GM18519 (cell line): ENCODE data around the gene RHEB.

Experiments used
- ATAC-seq: cut with Tn5 transposase; IDR thresholded peaks from one replicate; pipeline ENCODE4 v1.9.1; 2021; ENCODE audit warnings: mild to moderate bottlenecking, moderate library complexity; ENCODE audit not compliant: unreplicated experiment, low FRiP score

RHEB gene, protein sequence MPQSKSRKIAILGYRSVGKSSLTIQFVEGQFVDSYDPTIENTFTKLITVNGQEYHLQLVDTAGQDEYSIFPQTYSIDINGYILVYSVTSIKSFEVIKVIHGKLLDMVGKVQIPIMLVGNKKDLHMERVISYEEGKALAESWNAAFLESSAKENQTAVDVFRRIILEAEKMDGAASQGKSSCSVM

DNA sequence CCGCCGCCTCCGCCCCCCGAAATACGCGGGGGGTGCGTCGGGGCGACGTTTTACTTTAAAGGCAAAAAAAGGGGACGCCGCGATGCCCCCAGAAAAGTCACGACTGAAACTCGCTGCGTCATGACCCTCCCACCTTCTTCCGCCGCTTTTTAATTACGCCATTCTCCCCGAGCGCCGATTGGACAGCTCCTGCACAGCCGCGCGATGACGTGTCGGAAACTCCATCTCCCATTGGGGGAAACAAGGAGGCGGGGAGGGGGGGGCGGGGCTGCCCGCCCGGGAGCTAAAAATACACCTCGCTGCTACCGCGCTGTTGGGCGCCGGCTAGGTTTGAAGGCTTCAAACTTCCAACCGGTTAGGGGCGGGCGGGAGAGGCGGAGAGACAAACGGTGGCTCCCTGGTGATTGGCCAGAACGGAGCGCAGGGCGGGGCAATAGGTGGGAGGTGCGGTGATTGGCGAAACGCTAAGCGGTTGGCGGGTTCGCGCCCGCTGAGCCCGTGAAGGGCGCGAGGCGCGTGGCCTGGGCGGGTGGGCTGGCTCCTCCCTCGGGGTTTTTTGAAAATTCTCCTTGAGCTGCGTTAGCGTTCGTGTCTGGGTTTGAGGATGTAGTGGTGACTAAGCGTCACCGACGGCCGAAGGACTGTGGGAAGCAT, at the start of gene RHEB:
RHEB (minus strand) TSS at position 131 of the 654 bp plus-strand sequence. CDS start 384 bp downstream, outside the sequence.
- peak; percentile 67 for ATAC-seq

DNA sequence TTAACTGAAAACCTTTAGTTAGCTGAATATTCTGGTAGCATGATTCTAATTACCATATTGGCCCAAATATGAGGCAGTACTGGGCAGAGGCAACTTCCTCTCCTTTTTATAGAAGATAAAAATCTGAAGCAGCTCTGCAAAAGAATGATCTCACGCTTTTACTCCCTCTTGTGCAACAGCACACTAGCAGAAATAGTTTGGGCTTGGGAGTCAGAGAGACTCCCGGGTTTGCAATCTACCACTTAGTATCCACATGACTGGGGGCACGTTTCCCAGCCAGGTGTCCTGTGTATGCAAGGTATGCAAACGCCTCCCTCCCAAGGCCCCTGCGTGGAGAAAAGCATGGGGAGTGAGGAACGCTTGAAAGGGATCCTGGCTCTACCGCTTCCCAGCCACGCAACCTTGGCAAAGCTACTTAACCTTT, 47.2 kb upstream of the RHEB start:
- no peak for ATAC-seq

DNA sequence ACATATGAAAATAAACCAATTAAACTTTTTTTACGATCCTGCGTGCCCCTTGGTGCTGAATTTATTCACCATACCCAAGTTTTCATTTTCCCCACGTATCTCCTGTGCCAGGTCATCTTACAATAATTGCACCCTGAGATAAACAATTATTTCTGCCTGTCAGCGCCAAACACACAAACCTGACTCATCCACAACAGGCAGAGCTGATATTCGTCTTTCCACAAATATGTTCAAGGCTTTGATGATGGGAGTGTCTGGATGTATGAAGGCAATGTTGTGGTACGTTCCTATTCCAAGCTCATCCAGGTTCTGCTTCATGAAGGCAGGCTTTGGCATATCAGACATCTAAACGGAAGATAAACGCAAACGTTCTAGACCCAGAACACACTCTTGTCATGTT, 45.8 kb upstream of the RHEB start:
- ATAC-seq, result no peak

DNA sequence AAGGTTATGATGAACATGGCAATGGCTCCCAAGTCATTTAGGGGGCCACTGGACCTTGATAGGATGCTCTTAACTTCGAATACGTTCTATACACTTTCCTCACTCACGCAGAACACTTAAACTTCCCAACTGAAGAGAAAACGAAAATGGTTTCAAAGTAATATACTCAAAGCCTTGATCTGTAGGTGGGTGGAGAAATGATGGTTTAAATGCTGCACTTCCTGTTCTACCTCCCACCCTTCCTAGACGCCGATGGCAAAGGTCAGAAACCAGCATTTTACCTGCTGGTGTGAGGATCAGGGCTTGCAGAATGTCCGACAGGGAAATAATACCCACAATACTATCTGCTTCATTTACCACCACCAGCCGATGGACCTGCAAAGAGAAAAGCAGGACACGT, 40.5 kb upstream of the RHEB start:
- no peak for ATAC-seq

DNA sequence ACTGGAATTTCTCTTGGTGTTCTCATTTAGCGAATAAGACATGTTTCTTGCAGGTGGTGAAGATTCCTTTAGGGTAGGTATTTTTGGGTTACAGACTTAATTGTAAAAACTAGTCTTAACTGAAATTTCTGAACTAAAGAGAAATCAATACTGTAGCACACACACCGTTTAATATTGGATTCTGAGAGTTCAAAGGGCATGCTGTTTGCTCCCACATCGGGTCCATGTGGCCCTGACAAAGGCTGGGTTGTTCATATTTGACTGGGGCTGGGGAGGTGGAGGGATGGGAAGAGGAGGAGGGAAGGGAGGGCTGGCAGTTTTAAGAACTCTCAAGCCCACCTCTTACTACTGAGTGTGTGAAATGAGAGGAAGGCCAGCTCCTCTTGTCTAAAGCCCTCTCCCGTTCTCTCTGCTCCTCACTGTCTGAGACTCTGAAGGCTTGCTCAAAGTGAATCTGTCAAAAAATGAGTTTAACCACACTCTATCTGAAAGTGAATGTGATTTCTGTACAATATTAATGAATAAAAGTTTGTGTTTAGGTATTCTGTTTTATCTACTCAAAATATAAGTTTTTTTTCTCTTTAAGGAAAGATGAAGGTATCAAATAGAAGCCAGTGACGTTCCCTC, 40.0 kb upstream of the RHEB start:
- ATAC-seq, result no peak

DNA sequence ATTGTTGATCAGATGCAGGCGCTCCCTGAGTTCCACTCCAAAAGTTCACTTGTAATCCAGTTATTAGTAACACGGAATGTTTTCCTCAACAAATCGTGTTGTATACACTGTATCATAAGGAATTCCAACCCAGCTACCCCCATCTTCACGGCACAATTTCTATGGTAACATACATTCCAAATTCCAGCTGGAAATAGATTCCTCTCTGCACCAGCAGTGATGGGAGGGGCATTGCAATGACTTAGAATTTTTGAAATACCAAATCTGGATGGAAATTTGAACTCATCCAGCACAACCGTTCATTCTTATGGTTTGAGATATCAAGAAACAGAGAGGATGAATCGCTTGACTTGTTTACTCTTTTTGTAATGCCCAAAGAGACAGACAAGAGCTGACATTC, 38.9 kb upstream of the RHEB start:
- no peak for ATAC-seq

DNA sequence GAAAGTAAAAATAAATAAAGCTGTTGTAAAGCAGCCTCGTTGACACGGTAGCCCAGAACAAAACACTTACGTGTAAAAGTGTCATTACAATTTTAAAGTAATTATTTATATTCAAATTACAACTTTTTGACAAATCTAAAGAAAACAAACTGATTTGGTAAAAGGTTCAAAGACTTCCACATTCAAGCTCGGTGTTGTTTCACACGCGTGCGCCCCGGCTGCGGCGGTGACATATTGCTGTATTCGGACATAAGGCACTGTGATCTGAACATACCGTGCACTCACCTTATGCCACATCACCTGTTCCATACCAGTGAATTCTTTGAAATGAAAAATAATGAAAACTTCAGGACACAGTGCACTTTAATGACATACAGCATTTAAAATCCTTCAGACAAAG, 36.9 kb upstream of the RHEB start:
- ATAC-seq, result no peak

DNA sequence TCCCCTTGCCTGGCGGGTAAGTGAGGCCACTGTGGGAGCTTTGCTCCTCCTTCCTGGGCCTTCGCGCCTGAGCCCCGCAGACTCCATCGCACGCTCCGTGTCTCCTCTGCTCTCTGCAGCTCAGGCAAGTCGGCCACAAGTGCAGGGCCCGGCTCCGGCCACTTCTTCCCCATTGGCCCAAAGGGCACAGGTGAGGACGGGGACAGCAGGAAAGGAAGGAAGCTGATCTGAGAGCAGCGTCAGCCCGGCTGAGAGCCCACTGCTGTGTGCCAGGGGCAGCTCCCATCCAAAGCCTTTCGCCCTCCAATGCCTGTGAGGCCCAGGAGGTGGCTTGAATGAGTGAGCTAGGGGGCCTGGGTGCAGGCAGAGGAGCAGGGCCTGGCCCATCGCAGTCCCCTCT, 33.7 kb upstream of the RHEB start:
- no peak for ATAC-seq

DNA sequence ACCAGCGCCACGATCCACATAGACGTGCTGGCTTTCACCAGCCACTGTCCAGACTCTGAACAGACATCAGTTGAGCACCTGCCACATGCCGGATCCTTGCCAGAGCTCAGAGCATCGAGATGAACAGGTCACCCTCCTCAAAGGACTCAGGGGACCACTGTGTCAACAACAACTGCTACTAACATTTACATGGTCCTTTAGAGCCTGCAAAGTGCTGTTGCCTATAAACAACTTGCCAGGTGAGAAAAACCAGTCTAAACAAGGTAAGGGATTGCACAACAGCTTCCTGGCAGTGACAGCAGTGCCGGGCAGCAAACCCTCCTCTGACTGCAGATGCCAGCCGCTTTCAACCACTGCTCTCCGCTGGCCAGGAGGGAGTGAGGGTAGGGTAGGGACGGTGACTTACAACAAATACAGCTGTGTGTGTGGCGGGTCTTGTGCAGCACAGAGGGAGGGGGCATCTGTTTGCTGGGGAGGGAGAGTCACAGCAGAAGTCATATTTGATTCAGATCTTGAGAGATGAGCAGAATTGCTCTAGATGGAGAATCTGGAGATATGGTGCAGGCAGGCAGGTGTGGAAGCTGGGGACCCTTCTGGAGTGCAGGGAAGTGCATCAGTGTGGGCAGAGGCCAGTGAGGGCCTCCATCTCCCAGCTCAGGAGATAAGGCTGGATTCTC, 32.8 kb upstream of the RHEB start:
- no peak for ATAC-seq

DNA sequence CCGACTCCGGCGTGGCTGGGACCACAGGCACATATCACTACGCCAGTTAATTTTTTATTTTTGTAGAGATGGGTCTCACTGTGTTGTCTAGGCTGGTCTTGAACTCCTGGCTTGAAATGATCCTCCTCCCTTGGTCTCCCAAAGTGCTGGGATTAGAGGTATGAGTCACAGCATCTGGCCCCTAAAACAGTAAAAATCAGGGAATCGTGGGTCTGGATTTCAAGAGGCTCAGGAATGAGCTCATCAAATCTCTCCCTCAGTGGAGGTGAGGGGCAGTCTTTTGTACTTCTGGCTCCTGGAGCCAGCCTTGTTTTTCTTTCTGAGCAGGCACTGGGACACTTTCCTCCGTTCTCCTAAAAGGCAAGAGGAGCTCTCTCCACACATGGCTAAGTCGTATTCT, 32.1 kb upstream of the RHEB start:
- no peak for ATAC-seq

DNA sequence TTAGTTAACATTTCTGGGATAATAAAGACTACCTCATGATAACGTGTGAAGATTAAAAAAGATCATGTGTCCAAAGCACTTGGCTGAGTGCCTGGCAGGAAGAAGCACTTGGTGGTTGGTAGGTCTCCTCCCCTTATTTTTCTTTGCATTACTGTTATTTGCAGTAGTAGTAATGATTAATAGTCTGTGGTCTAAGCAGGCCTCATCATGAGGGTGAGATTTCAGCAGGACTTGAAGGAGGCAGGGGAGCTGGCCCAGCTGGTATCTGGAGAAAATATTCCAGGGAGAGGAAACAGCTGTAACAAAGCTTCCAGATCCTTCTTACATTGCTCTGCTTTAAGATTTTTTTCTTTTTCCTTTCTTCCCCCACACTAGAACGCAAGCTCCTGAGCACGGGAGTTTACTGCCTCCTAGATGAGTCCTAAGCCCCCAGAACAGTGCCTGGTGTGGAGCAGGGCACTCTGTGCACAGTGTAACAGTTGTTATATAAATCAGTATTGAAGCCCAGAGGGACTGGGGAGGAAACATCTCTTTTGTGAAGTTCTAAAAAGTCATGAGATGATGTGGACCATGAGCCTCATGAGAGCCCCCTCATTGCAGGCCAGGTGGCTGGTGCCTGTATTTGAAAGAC, 31.1 kb upstream of the RHEB start:
- ATAC-seq, result no peak

DNA sequence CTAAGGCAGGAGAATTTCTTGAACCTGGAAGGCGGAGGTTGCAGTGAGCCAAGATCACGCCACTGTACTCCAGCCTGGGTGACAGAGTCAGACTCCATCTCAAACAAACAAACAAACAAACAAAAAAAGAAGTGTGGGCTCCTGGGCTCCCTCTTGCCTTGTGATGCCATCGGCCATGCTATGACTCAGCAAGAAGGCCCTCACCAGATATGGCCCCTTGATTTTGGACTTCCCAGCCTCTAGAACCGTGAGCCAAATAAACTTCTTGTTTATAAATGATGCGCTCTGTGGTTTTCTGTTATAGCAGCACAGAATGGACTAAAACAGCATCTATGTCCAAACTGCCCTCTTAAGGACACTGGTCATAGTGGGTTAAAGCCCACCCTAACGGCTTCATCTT, 29.9 kb upstream of the RHEB start:
- no peak for ATAC-seq

DNA sequence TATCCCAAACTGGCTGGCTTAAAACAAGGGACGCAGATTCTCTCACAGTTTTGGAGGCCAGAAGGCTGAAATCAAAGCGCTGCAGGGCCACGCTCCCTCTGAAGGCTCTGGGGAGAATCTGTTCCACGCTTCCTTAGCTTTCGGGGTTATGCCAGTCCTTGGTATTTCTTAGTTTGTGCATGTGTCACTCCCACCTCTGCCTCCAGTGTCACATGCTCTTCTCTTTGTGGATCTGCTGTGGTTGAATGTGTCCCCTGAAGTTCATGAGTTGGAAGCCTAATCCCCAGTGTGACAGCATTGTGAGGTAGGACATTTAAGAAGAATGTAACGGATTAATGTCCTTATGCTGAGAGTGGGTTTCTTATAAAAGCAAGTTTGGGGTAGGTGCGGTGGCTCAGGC, 29.4 kb upstream of the RHEB start:
- no peak for ATAC-seq

DNA sequence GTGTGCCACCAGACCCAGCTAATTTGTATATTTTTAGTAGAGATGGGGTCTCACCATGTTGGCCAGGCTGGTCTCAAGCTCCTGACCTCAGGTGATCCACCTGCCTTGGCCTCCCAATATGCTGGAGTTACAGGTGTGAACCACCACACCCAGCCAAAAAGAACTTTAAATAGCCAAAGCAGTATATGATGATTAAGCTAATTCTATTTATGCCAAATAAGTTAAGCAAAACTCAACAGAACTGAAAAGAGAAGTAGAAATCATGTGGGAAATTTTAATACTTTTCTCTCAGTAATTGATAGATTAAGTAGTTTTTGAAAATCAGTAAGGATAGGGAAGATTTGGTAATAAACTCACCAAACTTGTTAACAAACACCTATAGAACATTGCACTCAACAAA, 24.5 kb upstream of the RHEB start:
- ATAC-seq, result no peak

DNA sequence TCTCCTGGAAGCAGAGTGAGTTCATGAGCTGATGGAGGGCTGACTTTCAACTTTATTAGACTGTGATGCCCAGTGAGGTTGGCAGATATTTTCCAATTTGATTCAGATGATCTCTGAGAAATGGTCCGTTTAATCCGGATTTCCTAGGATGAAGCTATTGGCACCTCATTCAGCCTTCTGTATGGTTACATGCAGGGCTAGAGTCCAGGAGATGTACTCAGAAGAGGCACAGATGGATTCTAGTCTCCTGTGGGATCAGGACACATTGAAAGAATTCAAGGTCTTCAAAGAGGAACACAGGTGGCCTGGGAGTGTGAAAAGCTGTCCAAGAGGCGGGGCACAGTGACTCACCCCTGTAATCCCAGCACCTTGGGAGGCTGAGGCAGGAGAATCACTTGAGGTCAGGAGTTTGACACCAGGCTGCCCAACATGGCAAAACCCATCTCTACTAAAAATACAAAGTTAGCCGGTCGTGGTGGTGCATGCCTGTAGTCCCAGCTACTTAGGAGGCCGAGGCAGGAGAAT, 23.0 kb upstream of the RHEB start:
- no peak for ATAC-seq

DNA sequence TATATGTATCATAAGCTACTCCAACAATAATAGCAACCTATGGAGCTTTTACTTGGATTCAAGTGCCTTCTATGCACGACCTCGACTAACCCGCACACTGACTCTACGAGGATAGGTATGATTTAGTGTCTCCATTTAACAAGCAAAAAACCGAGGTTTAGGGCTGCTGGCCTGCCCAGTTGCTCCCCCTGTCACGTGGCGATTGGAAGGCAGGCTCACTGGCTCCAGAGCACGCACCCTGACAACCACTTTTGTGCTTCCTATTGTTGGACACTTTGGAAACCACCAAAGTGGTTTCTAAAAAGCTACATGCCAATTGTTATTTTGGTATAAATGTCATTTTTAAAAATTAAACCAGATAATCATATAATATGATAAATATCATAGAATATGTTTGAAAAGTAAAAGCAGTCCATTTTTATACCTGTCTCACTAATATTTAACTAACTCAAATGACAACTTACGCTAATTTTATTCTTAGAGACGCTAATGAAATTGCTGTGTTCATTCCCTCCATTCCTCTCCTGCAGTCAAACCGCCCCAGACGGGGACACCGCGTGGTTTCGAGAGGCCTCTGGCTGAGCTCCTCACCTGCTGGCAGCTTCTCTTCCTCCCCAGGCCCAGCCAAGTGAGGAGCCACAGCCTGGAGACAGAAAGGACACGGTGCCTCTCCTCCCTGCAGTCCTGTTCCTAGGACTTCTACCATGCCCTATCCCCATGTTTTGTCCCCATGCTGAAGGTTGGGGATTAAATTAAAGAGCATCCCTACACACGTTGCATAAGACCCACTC, 22.2 kb upstream of the RHEB start:
- ATAC-seq, result no peak

DNA sequence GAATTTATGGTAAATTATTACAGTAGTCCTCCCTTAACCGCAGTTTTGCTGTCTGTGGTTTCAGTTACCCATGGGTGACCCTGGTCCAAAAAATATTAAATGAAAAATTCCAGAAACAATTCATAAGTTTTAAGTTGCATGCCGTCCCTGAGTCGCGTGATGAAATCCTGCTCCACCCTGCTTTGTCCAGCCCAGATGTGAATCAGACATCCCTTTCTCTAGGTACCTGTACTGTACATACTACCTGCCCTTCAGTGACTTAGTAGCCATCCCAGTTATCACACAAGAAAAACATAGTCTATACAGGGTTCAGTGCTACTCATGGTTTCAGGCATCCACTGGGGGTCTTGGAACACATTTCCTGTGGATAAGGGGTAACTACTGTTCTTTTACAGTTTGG, 20.5 kb upstream of the RHEB start:
- ATAC-seq, result no peak

DNA sequence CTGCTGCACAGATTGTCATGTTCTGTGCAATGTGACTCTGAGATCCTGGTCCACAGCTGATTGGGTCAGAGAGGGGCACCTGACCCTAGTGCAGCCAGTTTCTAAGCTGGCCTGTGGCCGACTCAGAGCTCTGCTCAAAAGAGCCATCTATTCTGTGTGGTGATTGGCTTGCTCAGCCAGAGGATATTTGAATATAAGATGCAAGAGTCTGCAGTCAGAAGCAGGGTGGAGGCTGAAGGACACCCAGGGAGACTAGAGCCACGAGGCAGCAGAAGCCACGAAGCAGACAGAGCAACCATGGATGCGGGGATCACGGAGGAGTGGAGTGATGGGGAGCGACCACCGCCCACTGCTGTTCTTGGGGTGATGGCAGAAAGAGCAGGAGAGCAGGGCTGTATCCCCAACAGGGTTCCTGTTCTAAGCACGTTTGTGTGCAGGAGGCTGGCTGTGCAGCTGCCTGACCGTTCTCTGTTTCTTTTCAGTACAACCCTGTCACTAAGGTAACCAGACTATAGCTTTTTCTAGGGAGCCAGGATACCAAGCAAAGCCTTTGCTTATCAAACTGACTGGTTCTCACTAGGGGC, 19.5 kb upstream of the RHEB start:
- ATAC-seq, result peak; percentile 72

DNA sequence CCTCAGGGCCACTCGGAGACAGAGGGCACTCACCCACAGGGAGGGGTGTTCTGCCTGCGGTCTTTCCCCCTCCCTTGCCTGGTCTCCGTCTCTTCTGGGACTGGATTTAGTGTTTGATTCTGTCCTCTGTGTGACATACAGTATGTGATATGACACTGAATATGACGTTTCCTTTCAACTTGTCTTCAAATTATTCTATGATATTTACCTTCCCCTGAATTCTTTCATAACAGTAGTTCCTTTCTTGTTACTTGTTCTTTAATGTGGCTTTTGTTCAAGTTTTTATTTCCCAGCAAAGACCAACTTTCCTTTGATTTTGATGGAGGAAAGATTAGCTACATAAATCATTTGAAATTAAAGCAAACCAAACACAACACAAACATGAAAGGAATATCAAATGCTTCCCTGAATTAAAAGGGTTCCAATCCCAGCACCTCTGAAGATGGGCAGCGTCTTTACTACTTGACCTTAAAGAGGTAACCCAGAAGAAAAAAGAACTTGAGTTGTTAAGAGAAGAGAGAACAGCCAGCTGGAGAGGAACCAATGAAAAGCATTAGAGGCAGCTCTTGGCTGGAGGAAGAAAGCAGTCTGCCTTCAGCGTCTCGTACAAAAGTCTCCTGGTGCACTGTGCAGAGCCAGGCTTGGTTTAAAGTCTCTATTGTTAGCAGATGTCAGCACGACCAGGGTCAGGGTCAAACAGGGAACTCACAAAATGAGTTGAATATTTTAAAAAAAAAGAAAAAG, 18.3 kb upstream of the RHEB start:
- ATAC-seq, result no peak
